OCI-LY3 (cell line): Measurements from ENCODE around the gene CCDC92.

Source experiments
- H2AFZ ChIP-seq: fragments of 200-600, 300-600 bp; shearing (Covaris generic); 2 replicates; pipeline ENCODE4 v1.6.0; 2014; ENCODE audit warnings: antibody characterized with exemption, low read depth, low read length
- H3K27ac ChIP-seq: fragments of 200-600, 300-600 bp; sonication (generic); 2 replicates; pipeline ENCODE4 v1.5.1; 2014; ENCODE audit warnings: mild to moderate bottlenecking, low read length, moderate library complexity, mixed read lengths
- H3K27me3 ChIP-seq: fragments of 200-600, 300-600 bp; sonication (generic); 2 replicates; pipeline ENCODE4 v1.6.1; 2014; ENCODE audit warnings: low read depth, low read length, mixed read lengths
- H3K36me3 ChIP-seq: fragments of 200-600, 300-600 bp; sonication (generic); replicated peaks from 2 replicates; pipeline ENCODE3; 2014; ENCODE audit warnings: low read depth, low read length, mixed read lengths
- H3K4me1 ChIP-seq: fragments of 300-600, 200-600 bp; sonication (generic); 2 replicates; pipeline ENCODE4 v1.6.1; 2014; ENCODE audit warnings: low read length, mixed read lengths
- H3K4me2 ChIP-seq: fragments of 200-600, 300-600 bp; sonication (generic); 2 replicates; pipeline ENCODE4 v1.6.1; 2014; ENCODE audit warnings: low read length, mixed read lengths
- H3K4me3 ChIP-seq: fragments of 300-600, 200-600 bp; sonication (generic); 2 replicates; pipeline ENCODE4 v1.5.1; 2014; ENCODE audit warnings: antibody characterized with exemption, mild to moderate bottlenecking, low read length, moderate library complexity
- H3K79me2 ChIP-seq: fragments of 300-600, 200-600 bp; shearing (Covaris generic); 2 replicates; pipeline ENCODE4 v1.6.1; 2014; ENCODE audit warnings: mild to moderate bottlenecking, low read length, mixed read lengths
- H3K9ac ChIP-seq: fragments of 300-600, 200-600 bp; shearing (Covaris generic); 2 replicates; pipeline ENCODE4 v1.6.0; 2014; ENCODE audit warnings: mild to moderate bottlenecking, low read length, moderate library complexity
- H3K9me3 ChIP-seq: fragments of 200-600, 300-600 bp; shearing (Covaris generic); 2 replicates; pipeline ENCODE4 v1.6.1; 2014; ENCODE audit warnings: low read length, mixed read lengths; ENCODE audit not compliant: insufficient read depth
- H4K20me1 ChIP-seq: fragments of 200-600, 300-600 bp; sonication (generic); 2 replicates; pipeline ENCODE4 v1.6.1; 2016; ENCODE audit warnings: low read length, mixed read lengths; ENCODE audit not compliant: insufficient read depth
- EZH2phosphoT487 ChIP-seq: fragments of 200-600 bp; shearing (Covaris generic); IDR thresholded peaks from 2 replicates; pipeline ENCODE4 v1.6.1; 2018; ENCODE audit warnings: antibody characterized with exemption, mixed run types, low read depth
- TF ChIP-seq, protein P1 (sequence below): fragments of 200-600, 300-600 bp; sonication (generic); IDR thresholded peaks from 2 replicates; pipeline ENCODE4 v1.5.1; 2014; ENCODE audit warnings: antibody characterized with exemption, low read length, low read depth

Gene CCDC92

DNA sequence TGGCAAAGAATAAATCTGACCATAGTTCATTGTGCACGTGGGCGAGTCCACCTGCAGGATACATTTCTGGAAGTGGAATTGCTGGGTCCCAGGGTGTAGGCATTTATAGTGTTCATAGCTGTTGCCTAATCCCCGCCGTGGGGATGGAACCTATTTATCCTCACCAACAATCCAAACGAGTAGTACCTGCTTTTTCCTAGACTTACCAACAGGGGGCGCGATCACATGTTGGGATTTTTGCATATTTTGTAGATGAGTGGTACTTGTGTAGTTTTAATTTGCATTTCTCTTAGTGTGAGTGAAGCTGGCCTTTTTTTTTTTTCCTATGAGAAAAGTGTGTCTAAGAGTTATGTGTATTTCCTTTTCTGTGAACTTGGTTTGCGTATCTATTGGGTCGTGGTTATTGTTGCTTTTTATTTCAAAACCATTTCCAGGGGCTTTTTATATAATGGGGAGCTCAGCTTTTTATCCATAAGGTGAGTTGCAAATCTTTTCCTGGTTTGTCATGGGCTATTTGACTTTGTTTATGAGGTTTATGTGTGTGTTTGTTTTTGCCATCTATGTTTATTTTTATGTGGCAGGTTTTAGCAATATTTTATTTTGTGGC is 67.2 kb downstream of the CCDC92 start:
- TF ChIP-seq, protein P1, sequence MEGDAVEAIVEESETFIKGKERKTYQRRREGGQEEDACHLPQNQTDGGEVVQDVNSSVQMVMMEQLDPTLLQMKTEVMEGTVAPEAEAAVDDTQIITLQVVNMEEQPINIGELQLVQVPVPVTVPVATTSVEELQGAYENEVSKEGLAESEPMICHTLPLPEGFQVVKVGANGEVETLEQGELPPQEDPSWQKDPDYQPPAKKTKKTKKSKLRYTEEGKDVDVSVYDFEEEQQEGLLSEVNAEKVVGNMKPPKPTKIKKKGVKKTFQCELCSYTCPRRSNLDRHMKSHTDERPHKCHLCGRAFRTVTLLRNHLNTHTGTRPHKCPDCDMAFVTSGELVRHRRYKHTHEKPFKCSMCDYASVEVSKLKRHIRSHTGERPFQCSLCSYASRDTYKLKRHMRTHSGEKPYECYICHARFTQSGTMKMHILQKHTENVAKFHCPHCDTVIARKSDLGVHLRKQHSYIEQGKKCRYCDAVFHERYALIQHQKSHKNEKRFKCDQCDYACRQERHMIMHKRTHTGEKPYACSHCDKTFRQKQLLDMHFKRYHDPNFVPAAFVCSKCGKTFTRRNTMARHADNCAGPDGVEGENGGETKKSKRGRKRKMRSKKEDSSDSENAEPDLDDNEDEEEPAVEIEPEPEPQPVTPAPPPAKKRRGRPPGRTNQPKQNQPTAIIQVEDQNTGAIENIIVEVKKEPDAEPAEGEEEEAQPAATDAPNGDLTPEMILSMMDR: peak; percentile 85
- TF ChIP-seq EZH2phosphoT487: no peak
- no peaks in the 10 kb centered on the region for H3K9me3 ChIP-seq
- no peak overlapping the region for H3K9ac ChIP-seq
- no peak overlapping the region for H3K4me3 ChIP-seq
- H3K79me2 ChIP-seq: no peaks in the 10 kb centered on the region
- no peaks in the 10 kb centered on the region for H4K20me1 ChIP-seq
- H3K4me1 ChIP-seq: peaks cover 7% of the 10 kb centered on the region
- H3K27me3 ChIP-seq: peaks cover 14% of the 10 kb centered on the region
- H2AFZ ChIP-seq: no peak overlapping the region
- H3K36me3 ChIP-seq: no peaks in the 10 kb centered on the region
- peak overlapping the region; percentile 27 for H3K4me2 ChIP-seq
- H3K27ac ChIP-seq: no peak overlapping the region

DNA sequence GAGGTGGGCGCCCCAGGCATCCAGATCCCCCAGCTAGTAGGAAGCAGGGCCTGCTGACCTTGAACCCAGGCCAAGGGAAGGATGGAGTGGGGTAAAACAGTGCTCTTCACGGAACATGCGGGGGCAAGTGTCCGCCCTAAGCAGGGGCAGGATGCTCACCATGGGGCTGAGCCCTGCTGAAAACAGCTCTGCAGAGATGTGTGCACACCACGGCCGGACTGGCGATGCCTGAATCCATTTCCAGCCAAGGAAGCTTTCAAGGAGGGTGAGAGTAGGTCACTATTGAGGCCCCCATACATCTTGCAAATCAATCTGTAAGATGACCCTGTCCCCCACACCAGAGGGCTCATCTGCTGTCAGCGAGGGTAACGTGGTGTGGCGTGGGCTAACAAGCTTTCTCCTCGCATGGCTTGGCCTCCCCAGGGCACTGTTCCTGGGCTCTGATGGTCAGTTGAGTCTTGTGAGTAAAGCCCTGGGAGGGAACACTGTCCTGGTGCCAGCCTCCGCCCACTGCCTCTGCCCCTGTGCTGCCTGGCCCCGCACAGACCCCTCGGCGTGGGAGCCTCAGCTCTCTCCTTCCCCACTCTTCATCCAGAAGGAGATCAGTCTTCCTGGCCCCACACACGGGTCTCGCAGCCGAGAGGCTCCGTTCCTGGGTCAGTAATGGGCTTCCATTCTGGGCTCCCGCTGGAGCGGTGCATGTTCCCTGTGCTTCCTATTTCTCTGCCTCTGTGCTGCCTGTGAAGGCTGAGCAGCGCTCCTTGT is 69.1 kb downstream of the CCDC92 start:
- no peak overlapping the region for H3K4me3 ChIP-seq
- no peak overlapping the region for H3K9ac ChIP-seq
- H3K27me3 ChIP-seq: peaks cover 17% of the 10 kb centered on the region
- no peaks in the 10 kb centered on the region for H3K79me2 ChIP-seq
- H3K4me1 ChIP-seq: peaks cover 7% of the 10 kb centered on the region
- H3K27ac ChIP-seq: no peak overlapping the region
- H3K4me2 ChIP-seq: no peak overlapping the region
- no peaks in the 10 kb centered on the region for H4K20me1 ChIP-seq
- H2AFZ ChIP-seq: no peak overlapping the region
- TF ChIP-seq, protein P1: no peak
- no peak for TF ChIP-seq EZH2phosphoT487
- no peaks in the 10 kb centered on the region for H3K9me3 ChIP-seq
- no peaks in the 10 kb centered on the region for H3K36me3 ChIP-seq

DNA sequence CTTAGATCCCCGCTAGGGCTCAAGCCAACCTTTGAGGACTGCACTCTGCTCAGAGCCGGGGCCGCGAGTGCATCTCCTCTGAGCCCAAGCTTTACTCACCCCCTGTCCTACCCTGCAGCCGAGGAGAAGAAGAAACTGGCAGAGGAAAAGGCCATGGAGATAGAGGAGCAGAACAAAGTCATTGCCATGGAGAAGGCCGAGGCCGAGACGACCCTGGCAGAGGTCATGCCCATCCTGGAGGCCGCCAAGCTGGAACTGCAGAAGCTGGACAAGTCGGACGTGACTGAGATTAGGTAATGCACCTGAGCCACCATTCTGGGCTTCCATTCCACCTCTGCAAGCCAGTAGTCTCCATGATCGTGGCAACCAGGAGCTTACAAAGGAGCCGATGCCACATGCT is 69.8 kb downstream of the CCDC92 start:
- H2AFZ ChIP-seq: no peak overlapping the region
- TF ChIP-seq, protein P1: no peak
- TF ChIP-seq EZH2phosphoT487: no peak

DNA sequence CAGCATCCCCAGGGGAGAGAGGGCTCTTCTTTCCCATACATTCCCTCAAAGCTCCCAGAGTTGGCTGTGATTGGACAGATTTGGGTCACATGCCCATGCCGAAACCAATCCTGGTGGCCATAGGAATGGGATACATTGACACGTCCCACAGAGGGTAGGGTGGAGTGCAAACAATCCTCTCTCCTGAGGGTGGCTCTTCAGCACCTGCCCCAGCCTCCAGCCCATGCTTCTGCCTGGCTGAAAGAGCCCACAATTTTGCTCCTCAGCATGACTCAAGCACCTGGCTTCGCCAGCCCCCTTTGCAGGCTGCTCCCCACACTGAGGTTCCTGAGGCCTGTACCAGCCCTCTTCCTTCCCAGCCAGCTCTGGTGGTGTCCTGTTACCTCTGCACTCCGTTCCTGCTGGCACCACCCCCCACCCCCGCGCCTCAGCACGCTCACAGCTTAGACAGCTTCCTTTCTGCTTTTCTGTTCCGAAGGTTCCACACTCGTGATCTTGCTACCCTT is 71.7 kb downstream of the CCDC92 start:
- TF ChIP-seq EZH2phosphoT487: no peak
- TF ChIP-seq, protein P1: no peak
- H3K79me2 ChIP-seq: no peaks in the 10 kb centered on the region
- H3K4me1 ChIP-seq: peaks cover 7% of the 10 kb centered on the region
- no peak overlapping the region for H3K4me2 ChIP-seq
- no peaks in the 10 kb centered on the region for H4K20me1 ChIP-seq
- H2AFZ ChIP-seq: no peak overlapping the region
- H3K4me3 ChIP-seq: no peak overlapping the region
- H3K36me3 ChIP-seq: no peaks in the 10 kb centered on the region
- H3K9me3 ChIP-seq: no peaks in the 10 kb centered on the region
- peaks cover 17% of the 10 kb centered on the region for H3K27me3 ChIP-seq
- H3K27ac ChIP-seq: no peak overlapping the region
- H3K9ac ChIP-seq: no peak overlapping the region

More for the DNA sequence above, 69.8 kb downstream of the CCDC92 start:
- Histone ChIP-seq H3K4me2 (no peak overlapping the region), H3K27ac (no peak overlapping the region), H3K9me3 (no peaks in the 10 kb centered on the region), H3K4me3 (no peak overlapping the region), H3K79me2 (no peaks in the 10 kb centered on the region), H3K4me1 (peaks cover 7% of the 10 kb centered on the region), H3K9ac (no peak overlapping the region), H3K27me3 (peaks cover 17% of the 10 kb centered on the region), H3K36me3 (no peaks in the 10 kb centered on the region), H4K20me1 (no peaks in the 10 kb centered on the region)
